Articular chondrocyte of knee joint (primary cell): ENCODE data around the gene PRAMEF27. TPM values are rescaled to one million over a fixed set of nuclear protein-coding genes. Genes with fewer than 3 reads are reported as not detected.

Experiments
- total RNA-seq: library from RNA; depleted of rRNA; stranded (reverse); fragments of >200 nt; gene quantifications from 2 replicates; pipeline ENCODE4 v1.2.3, GENCODE V29; 2012

PRAMEF27 gene
- not detected in 2 replicates for total RNA-seq

DNA sequence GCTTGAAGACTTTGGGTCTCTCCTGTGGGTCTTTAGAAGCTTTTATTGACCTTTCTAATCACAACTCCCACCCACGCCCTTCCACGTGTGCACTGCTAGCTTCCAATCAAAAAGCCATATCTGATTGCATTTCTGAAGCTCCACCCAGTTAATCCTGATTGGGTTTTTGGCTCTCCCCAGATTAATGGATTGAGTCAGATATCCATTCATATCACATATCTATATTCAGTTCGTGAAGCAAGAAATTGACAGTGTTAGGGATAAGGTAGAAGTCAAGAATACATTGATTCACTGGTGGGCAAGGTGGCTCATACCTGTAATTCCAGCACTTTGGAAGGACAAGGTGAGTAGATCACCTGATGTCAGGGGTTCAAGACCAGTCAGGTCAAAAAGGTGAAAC is at the start of gene PRAMEF27:
Gene PRAMEF27 (minus strand): TSS at position 101 of the 400 bp plus-strand sequence. CDS start 2,916 bp downstream, outside the sequence.

DNA sequence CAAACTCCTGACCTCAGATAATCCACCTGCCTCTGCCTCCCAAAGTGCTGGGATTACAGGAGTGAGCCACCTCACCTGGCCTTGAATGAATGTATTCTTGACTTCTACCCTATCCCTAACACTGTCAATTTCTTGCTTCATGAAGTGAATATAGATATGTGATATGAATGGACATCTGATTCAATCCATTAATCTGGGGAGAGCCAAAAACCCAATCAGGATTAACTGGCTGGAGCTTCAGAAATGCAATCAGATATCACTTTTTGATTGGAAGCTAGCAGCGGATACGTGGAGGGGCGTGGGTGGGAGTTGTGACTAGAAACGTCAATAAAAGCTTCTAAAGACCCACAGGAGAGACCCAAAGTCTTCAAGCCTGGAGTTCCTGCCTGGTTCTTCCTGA is 14.1 kb upstream of the PRAMEF27 start, which contains the start of gene PRAMEF25:
Gene PRAMEF25 (plus strand): TSS at position 301 of the 400 bp plus-strand sequence. CDS start 2,920 bp downstream, outside the sequence.

Other genes starting within 250 kb of the PRAMEF27 start
- gene PRAMEF11, start 225.2 kb downstream of the PRAMEF27 start, total RNA-seq = not detected in 2 replicates
- gene HNRNPCL1, start 207.9 kb downstream of the PRAMEF27 start, total RNA-seq = not detected in 2 replicates
- not detected in 2 replicates for gene PRAMEF2, start 199.5 kb downstream of the PRAMEF27 start, total RNA-seq
- gene PRAMEF4, start 170.4 kb downstream of the PRAMEF27 start, total RNA-seq = not detected in 2 replicates
- gene PRAMEF10, start 158.3 kb downstream of the PRAMEF27 start, total RNA-seq = not detected in 2 replicates
- gene PRAMEF7, start 140.0 kb downstream of the PRAMEF27 start, total RNA-seq = not detected in 2 replicates
- gene PRAMEF6, start 109.0 kb downstream of the PRAMEF27 start, total RNA-seq = not detected in 2 replicates
- not detected in 2 replicates for gene HNRNPCL3, start 4.2 kb upstream of the PRAMEF27 start, total RNA-seq
- not detected in 2 replicates for gene PRAMEF25, start 14.2 kb upstream of the PRAMEF27 start, total RNA-seq
- gene HNRNPCL2, start 60.3 kb upstream of the PRAMEF27 start, total RNA-seq = not detected in 2 replicates
- gene PRAMEF26, start 99.4 kb upstream of the PRAMEF27 start, total RNA-seq = not detected in 2 replicates
- gene HNRNPCL4, start 109.1 kb upstream of the PRAMEF27 start, total RNA-seq = not detected in 2 replicates
- gene PRAMEF9, start 115.3 kb upstream of the PRAMEF27 start, total RNA-seq = not detected in 2 replicates
- not detected in 2 replicates for gene PRAMEF13, start 144.8 kb upstream of the PRAMEF27 start, total RNA-seq
- gene PRAMEF18, start 169.6 kb upstream of the PRAMEF27 start, total RNA-seq = not detected in 2 replicates
- not detected in 2 replicates for gene PRAMEF5, start 197.6 kb upstream of the PRAMEF27 start, total RNA-seq
- gene PRAMEF8, start 228.6 kb upstream of the PRAMEF27 start, total RNA-seq = not detected in 2 replicates
- gene PRAMEF33, start 247.0 kb upstream of the PRAMEF27 start, total RNA-seq = not detected in 2 replicates